Activated CD8-positive, alpha-beta memory T cell treated with anti-CD3 and anti-CD28 coated beads for 48 hours (primary cell): ENCODE data around the gene DYSF.

ENCODE experiments used
- DNase-seq, 3 experiments: peaks; one replicate each; pipeline ENCODE4 v3.0.0-alpha.2; 2020; ENCODE audit warnings: low read depth in 2 of 3, low spot score in 2 of 3

DYSF gene

GRCh38 chr2:71599038-71599437 is 145.7 kb downstream of the DYSF start:
- no peak for DNase-seq

- DNase-seq: no peak
Measured at GRCh38 chr2:71599646-71600236, 146.4 kb downstream of the DYSF start.

- DNase-seq: no peak
Measured at GRCh38 chr2:71600555-71600954, 147.2 kb downstream of the DYSF start.

- DNase-seq: no peak
Measured at GRCh38 chr2:71601136-71602114, 148.1 kb downstream of the DYSF start.

- no peak for DNase-seq
Measured at GRCh38 chr2:71602115-71602495, 148.7 kb downstream of the DYSF start.

GRCh38 chr2:71602581-71602980 is 149.2 kb downstream of the DYSF start:
- no peak for DNase-seq

GRCh38 chr2:71603311-71603811 is 150.0 kb downstream of the DYSF start:
- DNase-seq: no peak

- no peak for DNase-seq
Measured at GRCh38 chr2:71603851-71604725, 150.7 kb downstream of the DYSF start.

GRCh38 chr2:71604726-71605120 is 151.4 kb downstream of the DYSF start:
- DNase-seq: no peak

GRCh38 chr2:71605173-71605641 is 151.8 kb downstream of the DYSF start:
- no peak for DNase-seq

GRCh38 chr2:71605781-71606241 is 152.4 kb downstream of the DYSF start:
- no peak for DNase-seq

- no peak for DNase-seq
Measured at GRCh38 chr2:71606244-71606643, 152.9 kb downstream of the DYSF start.

- DNase-seq: no peak
Measured at GRCh38 chr2:71607151-71607889, 154.0 kb downstream of the DYSF start.

GRCh38 chr2:71608034-71608433 is 154.7 kb downstream of the DYSF start:
- no peak for DNase-seq

GRCh38 chr2:71608441-71608840 is 155.1 kb downstream of the DYSF start:
- no peak for DNase-seq

- DNase-seq: no peak
Measured at GRCh38 chr2:71609029-71609428, 155.7 kb downstream of the DYSF start.

GRCh38 chr2:71609441-71609840 is 156.1 kb downstream of the DYSF start:
- DNase-seq: no peak

GRCh38 chr2:71609958-71610357 is 156.6 kb downstream of the DYSF start:
- no peak for DNase-seq

GRCh38 chr2:71610671-71611070 is 157.3 kb downstream of the DYSF start:
- no peak for DNase-seq

- DNase-seq: no peak
Measured at GRCh38 chr2:71611247-71611646, 157.9 kb downstream of the DYSF start.
